HG03457 (cell line): ENCODE data around the gene CDC42BPA.

Source experiments
- ATAC-seq: cut with Tn5 transposase; IDR thresholded peaks from one replicate; pipeline ENCODE4 v1.9.1; 2021; ENCODE audit warnings: moderate number of reproducible peaks; ENCODE audit not compliant: unreplicated experiment

CDC42BPA gene

DNA sequence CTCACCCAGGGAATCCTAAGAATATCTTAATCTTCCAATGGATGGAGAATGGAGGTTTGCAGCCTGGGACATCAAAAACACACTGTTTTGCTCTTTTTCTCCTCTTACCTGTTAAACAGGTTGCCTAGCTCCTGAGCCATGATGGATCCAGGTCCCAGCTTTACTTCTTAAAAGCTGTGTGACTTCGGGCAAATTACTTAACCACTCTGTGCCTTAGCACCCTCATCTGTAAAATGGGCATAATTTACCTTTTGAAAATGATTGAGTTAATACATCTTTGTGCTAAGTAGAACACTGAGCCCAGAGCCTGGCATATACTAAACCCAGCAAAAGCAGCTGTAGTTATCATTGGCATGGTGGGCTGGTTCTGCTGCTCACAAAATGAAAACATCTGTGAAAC lies 368.0 kb downstream of the CDC42BPA start:
- ATAC-seq = no peak

DNA sequence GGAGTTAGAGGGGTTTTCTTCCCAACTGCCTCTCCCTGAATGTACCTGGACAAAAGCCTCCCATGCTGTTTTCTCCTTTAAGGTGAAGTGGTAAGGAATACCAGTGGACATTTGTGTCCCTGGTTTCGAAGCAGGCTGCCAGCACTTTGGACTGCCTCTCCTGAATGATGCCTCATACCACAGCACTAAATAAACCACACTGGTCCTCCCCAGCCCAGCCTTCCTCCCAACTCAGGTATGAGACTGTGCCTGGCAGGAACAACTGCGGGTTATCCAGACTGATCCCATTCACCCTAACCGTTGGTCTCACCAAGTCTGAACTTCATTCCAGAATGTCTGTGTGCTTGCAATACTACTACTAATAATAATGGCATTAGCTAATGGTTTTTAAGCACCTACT lies 368.9 kb downstream of the CDC42BPA start:
- ATAC-seq = no peak

DNA sequence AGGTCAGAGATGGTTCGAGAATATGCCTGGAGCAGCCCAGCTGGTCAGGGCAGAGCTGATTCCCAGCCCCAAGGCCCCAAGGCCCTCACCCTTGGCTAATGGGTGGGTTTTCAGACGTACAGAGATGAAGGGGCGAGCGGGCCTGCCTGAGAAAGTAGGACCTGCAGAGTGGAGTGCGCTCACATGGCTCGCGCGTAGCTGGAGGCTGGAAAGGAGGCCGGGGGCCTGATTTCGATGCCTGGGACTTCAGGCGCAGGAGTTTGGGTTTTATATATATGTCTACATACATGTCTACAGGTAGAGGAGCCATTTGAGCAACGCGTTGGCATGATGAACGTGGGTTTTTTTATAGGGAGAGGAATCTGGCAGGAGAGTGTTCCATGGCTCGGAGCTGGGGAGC lies 369.3 kb downstream of the CDC42BPA start:
- no peak for ATAC-seq

GRCh38 chr1:226948480-226948879 lies 369.8 kb downstream of the CDC42BPA start:
- ATAC-seq = no peak

GRCh38 chr1:226948051-226948450 lies 370.2 kb downstream of the CDC42BPA start:
- ATAC-seq = no peak

GRCh38 chr1:226946841-226947240 lies 371.5 kb downstream of the CDC42BPA start:
- no peak for ATAC-seq

DNA sequence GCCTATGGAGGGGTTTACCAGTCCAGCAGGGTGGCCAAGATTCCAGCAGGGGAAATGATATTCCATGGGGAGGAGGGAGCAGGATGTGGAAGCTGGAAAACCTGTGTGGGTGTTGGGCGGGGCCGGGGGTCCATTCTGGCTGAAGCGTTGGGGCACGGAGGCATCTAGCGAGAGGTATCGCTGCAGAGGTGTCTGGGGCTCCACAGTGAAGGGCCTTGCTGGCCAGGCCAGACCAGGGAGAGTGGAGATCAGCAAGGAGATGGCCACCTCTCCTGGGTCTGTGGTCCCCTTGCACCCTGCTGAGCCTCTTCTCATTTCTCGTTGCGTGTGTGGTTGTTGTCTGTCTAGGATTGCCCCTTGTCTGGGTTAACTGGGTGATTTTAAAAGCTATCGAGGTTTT lies 372.0 kb downstream of the CDC42BPA start:
- ATAC-seq = no peak

DNA sequence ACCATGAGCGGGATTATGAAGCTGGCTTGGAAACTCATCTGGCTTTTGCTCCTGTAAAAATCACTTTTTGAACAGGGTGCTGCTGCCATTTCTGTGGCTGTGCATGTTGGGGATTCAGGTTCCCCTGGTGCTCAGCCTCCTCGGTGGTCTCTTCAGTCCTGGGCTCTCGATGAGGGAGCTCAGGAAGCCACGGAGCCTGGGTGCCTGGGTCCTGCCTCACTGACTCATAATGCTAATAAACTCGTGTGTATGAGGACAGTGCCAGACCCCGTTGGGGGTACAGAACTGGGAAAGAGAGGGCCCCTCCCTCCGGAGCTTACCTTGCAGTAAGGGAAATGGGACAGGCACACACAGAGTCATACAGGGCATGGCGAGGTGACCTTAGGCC lies 372.4 kb downstream of the CDC42BPA start:
- no peak for ATAC-seq

DNA sequence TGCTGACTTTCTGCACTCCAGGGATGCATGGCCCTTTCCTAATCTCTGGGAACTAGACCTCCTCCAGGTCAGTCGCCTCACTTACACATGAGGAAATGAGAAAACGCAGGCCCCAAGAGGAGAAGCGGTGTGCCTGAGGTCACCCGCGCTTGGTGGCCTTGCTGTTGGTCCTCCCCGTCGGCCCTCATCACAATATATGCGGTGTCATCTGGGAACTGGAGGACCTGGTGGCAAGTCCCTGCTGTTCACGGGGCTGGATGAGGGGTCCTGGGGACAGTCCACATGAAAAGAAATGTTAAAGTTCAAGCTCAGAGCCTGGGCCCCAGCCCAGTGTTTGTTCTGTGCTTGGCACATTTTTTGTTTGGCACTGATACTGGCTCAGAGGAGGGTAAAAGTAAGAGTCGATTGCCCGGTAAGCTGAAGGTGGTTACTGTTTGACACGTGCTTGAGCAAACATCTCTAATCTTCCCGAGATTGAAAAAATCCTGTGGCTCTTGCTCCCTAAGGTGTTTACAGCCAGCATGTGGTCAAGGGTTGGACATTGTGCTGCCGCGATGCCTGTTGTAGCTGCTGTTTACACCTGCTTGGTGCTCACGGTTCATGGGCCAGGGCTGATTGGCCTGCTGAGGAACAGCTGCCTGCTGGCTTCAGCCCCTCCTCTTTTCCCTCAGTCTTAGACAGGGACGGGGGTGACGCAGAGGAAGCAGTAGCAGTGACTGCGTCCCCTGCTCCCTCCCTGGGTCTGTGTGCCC lies 373.0 kb downstream of the CDC42BPA start:
- no peak for ATAC-seq

GRCh38 chr1:226943927-226944326 lies 374.4 kb downstream of the CDC42BPA start:
- ATAC-seq = no peak

GRCh38 chr1:226943156-226943555 lies 375.1 kb downstream of the CDC42BPA start:
- no peak for ATAC-seq

DNA sequence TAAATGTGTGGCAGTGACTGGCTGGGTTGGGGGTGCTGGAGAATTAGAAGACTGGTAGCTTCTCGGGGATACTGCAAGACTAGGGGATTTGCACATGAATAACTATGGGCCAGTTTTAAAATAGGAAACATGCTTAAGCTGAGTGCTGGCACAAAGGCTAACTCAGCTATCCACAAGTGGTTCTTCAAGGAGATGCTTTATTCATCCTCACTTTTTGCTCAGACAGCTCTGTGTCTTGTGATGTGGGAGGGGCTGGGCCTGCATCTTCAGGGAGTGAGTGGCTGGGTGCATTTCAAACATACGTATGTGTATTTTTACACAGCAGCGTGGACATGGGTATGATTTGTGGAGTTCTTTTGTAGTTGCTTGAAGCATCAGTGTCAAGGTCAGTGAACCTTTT lies 375.9 kb downstream of the CDC42BPA start:
- ATAC-seq = no peak

GRCh38 chr1:226940806-226941067 lies 377.6 kb downstream of the CDC42BPA start:
- ATAC-seq = no peak

DNA sequence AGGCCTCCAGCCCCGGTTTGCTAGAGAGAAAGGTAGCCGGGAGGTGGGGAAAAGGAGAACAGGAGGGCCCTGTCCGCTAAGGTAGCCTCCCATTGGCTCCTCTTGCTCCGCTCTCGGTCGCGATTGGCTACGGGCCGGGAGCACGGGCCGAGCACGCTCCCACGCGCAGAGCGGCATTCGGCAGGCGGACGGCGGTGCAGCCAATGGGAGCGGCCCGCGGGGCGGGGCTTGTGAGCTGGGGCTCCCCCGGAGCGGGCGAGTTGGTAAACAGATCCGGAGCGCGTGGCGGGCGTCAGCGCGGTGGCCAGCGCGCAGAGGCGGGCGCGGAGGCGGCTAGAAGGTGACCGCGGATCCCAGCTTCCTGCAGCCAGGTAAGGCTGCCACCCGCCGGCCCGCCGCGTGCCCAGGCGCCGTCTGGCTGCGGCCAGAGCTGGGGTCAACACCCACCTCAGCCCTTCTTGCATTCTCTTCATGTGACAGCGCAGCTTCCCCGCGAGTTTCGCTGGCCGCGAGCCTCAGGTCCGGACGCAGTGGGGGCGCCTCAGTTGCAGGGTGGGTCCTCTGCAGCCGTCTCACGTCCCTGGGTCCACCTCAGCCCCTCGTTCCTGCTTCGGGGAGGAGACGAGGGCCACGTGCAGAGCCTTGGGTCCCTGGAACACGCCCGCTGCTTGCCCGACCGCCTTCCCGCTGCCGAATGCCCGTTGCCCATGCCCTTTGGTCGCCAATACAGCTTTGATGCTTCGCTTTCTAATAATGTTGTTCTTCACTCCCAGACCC lies 378.1 kb downstream of the CDC42BPA start, which contains the start of gene COQ8A:
Gene COQ8A (plus strand): TSS at position 266 of the 777 bp plus-strand sequence. CDS start 21,092 bp downstream, outside the sequence.
- peak; percentile 95 for ATAC-seq
